ENCODE data around the gene TMEM88. TPM values are rescaled to one million over a fixed set of nuclear protein-coding genes. Genes with fewer than 3 reads are reported as not detected.

Gene TMEM88
- total and polyA plus RNA-seq, 2 of the 4 experiments (the other 2 are of a cell fraction): 2.1 TPM; not detected in 1

DNA sequence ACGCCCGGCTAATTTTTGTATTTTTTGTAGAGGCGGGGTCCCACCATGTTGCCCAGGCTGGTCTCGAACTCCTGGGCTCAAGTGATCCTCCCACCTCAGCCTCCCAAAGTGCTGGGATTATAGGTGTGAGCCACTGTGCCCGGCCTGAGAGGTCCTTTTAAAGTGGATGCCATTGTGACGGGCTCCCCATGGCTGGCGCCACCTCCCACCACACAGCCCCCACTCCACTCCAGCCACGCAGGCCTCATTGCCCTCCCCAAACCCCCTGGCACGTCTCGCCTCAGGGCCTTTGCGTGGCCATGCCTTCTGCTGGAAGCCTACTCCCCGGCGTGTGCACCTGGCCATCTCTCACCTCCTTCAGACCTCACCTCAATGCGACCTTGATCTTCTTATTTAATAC, 32.7 kb upstream of the TMEM88 start:
- Histone ChIP-seq H3K4me2 (ENCODE audit: low read depth, low read length) (no peak overlapping the region), H4K91ac (ENCODE audit: insufficient read depth, low read depth, low read length) (no peak overlapping the region), H3K9ac (ENCODE audit: low read depth, low read length) (no peak overlapping the region), H3K9me3 (ENCODE audit: control insufficient read depth, insufficient read depth, low read length) (no peaks in the 10 kb centered on the region), H4K8ac (ENCODE audit: low read depth in 2 of 2, low read length in 2 of 2) (no peak overlapping the region), H3K27ac (ENCODE audit: insufficient read depth, low read length) (no peak overlapping the region), H3K4me1 (ENCODE audit: control insufficient read depth, insufficient read depth, low read length) (no peaks in the 10 kb centered on the region; the same call in 1 of the 2 replicates), H3K4ac (ENCODE audit: low read depth, low read length) (no peak overlapping the region), H2BK5ac (ENCODE audit: low read depth, low read length, poor library complexity, severe bottlenecking) (no peak overlapping the region), H3K27me3 (ENCODE audit: control insufficient read depth, insufficient read depth, low read length) (peaks cover 37% of the 10 kb centered on the region), H2AK9ac (replicated peaks; ENCODE audit: low read depth, low read length, poor library complexity) (no peak overlapping the region), H3K18ac (ENCODE audit: low read depth, low read length) (no peak overlapping the region), H3K14ac (replicated peaks; ENCODE audit: low read depth, low read length) (no peak overlapping the region), H3K36me3 (ENCODE audit: control insufficient read depth, insufficient read depth, low read length) (no peaks in the 10 kb centered on the region), H3K56ac (ENCODE audit: extremely low read depth, insufficient read depth, low read length) (no peak overlapping the region), H3K23ac (ENCODE audit: low read depth, low read length) (no peak overlapping the region), H3K79me1 (ENCODE audit: low read depth in 1 of 2, low read length in 2 of 2) (no peaks in the 10 kb centered on the region), H3K4me3 (ENCODE audit: insufficient read depth, low read depth, low read length) (no peak overlapping the region), H2AK5ac (ENCODE audit: low read depth, low read length) (no peak overlapping the region), H2BK120ac (ENCODE audit: low read depth, low read length) (no peak overlapping the region), H2BK20ac (ENCODE audit: low read depth, low read length) (no peak overlapping the region), H2AFZ (replicated peaks; ENCODE audit: low read length, poor library complexity) (no peak overlapping the region), H3K9me1 (ENCODE audit: insufficient read depth, low read length) (no peaks in the 10 kb centered on the region), H2BK15ac (ENCODE audit: low read depth, low read length) (no peak overlapping the region), H4K5ac (ENCODE audit: low read depth, low read length) (no peak overlapping the region), H4K20me1 (ENCODE audit: insufficient read depth, low read length) (no peaks in the 10 kb centered on the region; the same call in none of the 2 replicates)
- BruUV-seq (replicated peaks): no TSS peak
- TF ChIP-seq MAFK (IDR thresholded peaks at IDR 0.05; ENCODE audit: low read depth, low read length): no peak
- no peak for TF ChIP-seq SMC3 (IDR thresholded peaks at IDR 0.05; ENCODE audit: low read depth, low read length)
- TF ChIP-seq FOS (IDR thresholded peaks at IDR 0.05; ENCODE audit: low read depth, low read length): no peak
- TF ChIP-seq NFE2L2 (IDR thresholded peaks at IDR 0.05; ENCODE audit: low read depth, low read length): no peak
- no peak for TF ChIP-seq RAD21 (IDR thresholded peaks at IDR 0.05; ENCODE audit: low read length)
- no peak for TF ChIP-seq RFX5 (IDR thresholded peaks at IDR 0.05; ENCODE audit: low read depth, low read length)
- TF ChIP-seq, protein P1, sequence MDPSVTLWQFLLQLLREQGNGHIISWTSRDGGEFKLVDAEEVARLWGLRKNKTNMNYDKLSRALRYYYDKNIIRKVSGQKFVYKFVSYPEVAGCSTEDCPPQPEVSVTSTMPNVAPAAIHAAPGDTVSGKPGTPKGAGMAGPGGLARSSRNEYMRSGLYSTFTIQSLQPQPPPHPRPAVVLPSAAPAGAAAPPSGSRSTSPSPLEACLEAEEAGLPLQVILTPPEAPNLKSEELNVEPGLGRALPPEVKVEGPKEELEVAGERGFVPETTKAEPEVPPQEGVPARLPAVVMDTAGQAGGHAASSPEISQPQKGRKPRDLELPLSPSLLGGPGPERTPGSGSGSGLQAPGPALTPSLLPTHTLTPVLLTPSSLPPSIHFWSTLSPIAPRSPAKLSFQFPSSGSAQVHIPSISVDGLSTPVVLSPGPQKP (IDR thresholded peaks at IDR 0.05; ENCODE audit: borderline replicate concordance, low read depth, low read length): no peak
- ATAC-seq (ENCODE audit: low read depth) (no peak), DNase-seq (no peak)
- WGBS, 2 experiments (ENCODE audit: extremely low coverage in 2 of 2, insufficient read length in 1 of 2): 61% methylated on average over 8 of the region's 14 CpGs; no CpG with 5 or more reads in 1 of the 2 experiments
- POLR2A ChIA-PET (ENCODE audit: unreplicated experiment): no interaction called here
- CTCF ChIA-PET: no interaction called here
- intact Hi-C loops (cut with micrococcal nuclease): loop anchor here (1.0 to 5.0 kb wide), 4 partner anchors 29 to 170 kb away; no protein-coding TSS in a partner anchor
- dilution Hi-C loops (cut with HindIII; ENCODE audit: low sequenced_read_pairs, unreplicated experiment): no loop called here
- in situ Hi-C loops (cut with MboI; ENCODE audit: low sequenced_read_pairs): loop anchor here (5.0 kb wide), 1 partner anchor 80 kb away; no protein-coding TSS in a partner anchor

Data from IMR-90 (cell line).